HEK293T (cell line): ENCODE results near the gene ATF3.

Source experiments
- FOXA1 ChIP-seq: fragments of 450-650 bp; IDR thresholded peaks from 2 replicates; pipeline ENCODE4 v1.6.1; 2016; ENCODE audit warnings: mild to moderate bottlenecking
- FOXK2 ChIP-seq: fragments of 450-650 bp; IDR thresholded peaks from 2 replicates; pipeline ENCODE4 v1.6.1; 2016; ENCODE audit warnings: mild to moderate bottlenecking
- FOXM1 ChIP-seq: fragments of 450-650 bp; IDR thresholded peaks from 2 replicates; pipeline ENCODE4 v1.6.1; 2017; ENCODE audit warnings: mild to moderate bottlenecking, borderline replicate concordance
- SP1 ChIP-seq: fragments of 450-650 bp; IDR thresholded peaks from 2 replicates; pipeline ENCODE4 v1.6.1; 2017
- SUZ12 ChIP-seq: fragments of 450-650 bp; IDR thresholded peaks from 2 replicates; pipeline ENCODE4 v1.6.1; 2016; ENCODE audit warnings: mild to moderate bottlenecking

GRCh38 chr1:212628813-212629415 is 20.4 kb downstream of the ATF3 start:
- TF ChIP-seq SP1 (no peak), FOXM1 (no peak), FOXK2 (no peak), SUZ12 (no peak), FOXA1 (no peak)
